Measurements from ENCODE around the gene GPR141.

- TF ChIP-seq, protein P1, sequence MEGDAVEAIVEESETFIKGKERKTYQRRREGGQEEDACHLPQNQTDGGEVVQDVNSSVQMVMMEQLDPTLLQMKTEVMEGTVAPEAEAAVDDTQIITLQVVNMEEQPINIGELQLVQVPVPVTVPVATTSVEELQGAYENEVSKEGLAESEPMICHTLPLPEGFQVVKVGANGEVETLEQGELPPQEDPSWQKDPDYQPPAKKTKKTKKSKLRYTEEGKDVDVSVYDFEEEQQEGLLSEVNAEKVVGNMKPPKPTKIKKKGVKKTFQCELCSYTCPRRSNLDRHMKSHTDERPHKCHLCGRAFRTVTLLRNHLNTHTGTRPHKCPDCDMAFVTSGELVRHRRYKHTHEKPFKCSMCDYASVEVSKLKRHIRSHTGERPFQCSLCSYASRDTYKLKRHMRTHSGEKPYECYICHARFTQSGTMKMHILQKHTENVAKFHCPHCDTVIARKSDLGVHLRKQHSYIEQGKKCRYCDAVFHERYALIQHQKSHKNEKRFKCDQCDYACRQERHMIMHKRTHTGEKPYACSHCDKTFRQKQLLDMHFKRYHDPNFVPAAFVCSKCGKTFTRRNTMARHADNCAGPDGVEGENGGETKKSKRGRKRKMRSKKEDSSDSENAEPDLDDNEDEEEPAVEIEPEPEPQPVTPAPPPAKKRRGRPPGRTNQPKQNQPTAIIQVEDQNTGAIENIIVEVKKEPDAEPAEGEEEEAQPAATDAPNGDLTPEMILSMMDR (IDR thresholded peaks at IDR 0.05): no peak
- no peak for TF ChIP-seq POLR2A (IDR thresholded peaks at IDR 0.05)
These were observed 81.9 kb downstream of the GPR141 start for GRCh38 chr7:37765421-37765829.

All from adrenal gland (tissue), 5 donors.